Right renal cortex interstitium (tissue), 3 donors: ENCODE data around the gene FNTB. TPM values are rescaled to one million over a fixed set of nuclear protein-coding genes. Genes with fewer than 3 reads are reported as not detected.

Experiments used
- DNase-seq, 3 donors: peaks; one replicate each; pipeline ENCODE4 v3.0.0-alpha.2; 2013; ENCODE audit warnings: low read depth in 3 of 3, low spot score in 2 of 3
- polyA plus RNA-seq, 3 donors: library from polyadenylated mRNA; unstranded; fragments of 120-200 nt; gene quantifications; one replicate each; pipeline ENCODE4 v1.2.1, GENCODE V29; 2013; ENCODE audit not compliant: insufficient read length in 3 of 3

Gene FNTB
- polyA plus RNA-seq, 3 donors = 27.2 to 33.4 (median 28.4) TPM

GRCh38 chr14:64973826-64974225 is 12.9 kb upstream of the FNTB start:
- no peak for DNase-seq

DNA sequence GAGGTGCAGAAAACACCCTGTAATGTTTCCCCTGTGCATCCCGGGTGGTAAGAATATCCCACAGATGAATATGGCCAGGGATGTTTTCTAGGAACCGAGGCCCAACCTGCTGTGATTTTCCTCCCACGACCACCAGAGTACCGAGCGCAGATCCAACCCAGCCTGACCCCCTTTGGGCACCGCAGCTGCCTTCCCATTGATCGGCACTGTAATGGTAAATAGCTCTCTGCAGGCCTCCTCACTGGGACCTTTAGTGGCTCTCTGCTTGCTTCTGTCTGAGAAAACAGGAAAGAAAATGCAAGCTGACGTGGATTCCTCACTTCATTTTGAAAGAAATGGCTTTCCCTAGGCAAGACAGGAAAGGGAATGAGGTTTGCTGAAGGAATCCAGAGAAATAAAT is 12.1 kb upstream of the FNTB start:
- DNase-seq = no peak

DNA sequence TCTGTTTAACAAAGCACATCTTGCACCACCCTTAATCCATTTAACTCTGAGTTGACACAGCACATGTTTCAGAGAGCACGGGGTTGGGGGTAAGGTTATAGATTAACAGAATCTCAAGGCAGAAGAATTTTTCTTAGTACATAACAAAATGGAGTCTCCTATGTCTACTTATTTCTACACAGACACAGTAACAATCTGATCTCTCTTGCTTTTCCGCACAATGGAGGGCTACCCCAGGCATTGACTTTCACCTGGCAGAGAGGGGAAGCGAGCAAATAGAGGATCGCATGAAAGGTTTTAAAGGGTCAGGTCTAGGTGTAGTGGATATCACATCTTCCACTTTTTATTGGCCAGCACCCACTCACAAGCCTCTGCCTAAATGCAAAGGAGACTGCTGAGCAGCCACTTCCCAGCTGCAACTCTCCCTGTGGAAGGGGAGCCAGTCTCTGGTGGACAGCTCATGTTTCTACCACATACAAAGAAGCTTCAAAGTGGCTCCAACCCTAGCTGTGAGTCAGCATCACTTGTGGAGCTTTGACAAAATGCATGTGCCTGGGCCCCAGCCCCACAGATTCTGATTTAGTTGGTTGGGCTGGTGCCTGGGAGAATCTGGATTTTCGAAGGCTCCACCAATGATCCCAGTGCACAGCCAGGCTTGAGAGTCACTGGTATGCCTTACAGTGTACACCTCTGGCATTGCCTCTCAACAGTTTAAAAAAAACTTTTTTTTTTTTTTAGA is 7.2 kb upstream of the FNTB start:
- DNase-seq = no peak

GRCh38 chr14:64983439-64984310 is 3.0 kb upstream of the FNTB start:
- no peak for DNase-seq

- DNase-seq = no peak
These were observed 708 bp downstream of the FNTB start for GRCh38 chr14:64987438-64987767.

- no peak for DNase-seq
These were observed 3.6 kb downstream of the FNTB start for GRCh38 chr14:64990296-64990695.

DNA sequence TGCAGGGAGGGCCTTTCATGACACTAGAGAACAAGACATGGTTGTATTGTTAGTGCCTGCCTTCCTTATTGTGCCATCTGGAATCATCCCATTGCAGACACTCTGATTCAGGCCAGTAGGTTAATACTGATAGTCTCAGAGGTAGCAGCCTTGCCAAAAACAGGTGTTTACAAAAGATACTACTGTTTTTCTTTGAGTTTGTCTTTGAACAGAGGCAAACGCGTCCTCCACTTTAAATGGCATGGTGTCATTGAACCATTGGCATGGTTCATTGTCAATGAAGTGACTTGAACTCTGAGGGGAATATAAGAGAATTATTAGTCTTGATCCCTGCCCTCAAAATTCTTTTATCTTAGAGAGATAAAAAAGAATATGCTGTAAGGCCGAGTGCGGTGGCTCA is 4.2 kb downstream of the FNTB start:
- no peak for DNase-seq

DNA sequence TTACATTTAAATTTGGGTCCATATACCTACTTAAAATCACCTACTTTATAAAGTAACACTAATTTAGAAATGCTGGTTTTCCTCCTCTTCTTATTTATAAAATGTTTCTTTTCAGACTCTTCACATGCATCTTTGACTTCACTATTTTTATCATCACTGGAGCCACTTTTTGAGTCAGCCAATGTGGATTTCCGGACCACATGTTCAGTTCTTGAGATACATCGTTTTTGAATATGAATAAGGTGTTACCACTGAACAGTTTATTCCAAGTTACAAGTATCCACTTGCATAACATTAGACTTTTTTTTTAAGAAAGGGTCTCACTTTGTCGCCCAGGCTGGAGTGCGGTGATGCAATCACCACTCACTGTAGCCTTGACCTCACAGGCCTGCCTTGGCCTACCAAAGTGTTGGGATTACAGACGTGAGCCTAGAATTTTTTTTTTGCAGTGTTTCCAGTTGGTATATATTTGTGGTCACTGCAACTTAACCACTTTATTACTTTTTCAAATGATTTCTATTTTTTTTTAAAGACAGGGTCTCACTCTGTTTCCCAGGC is 5.7 kb downstream of the FNTB start:
- DNase-seq = no peak

DNA sequence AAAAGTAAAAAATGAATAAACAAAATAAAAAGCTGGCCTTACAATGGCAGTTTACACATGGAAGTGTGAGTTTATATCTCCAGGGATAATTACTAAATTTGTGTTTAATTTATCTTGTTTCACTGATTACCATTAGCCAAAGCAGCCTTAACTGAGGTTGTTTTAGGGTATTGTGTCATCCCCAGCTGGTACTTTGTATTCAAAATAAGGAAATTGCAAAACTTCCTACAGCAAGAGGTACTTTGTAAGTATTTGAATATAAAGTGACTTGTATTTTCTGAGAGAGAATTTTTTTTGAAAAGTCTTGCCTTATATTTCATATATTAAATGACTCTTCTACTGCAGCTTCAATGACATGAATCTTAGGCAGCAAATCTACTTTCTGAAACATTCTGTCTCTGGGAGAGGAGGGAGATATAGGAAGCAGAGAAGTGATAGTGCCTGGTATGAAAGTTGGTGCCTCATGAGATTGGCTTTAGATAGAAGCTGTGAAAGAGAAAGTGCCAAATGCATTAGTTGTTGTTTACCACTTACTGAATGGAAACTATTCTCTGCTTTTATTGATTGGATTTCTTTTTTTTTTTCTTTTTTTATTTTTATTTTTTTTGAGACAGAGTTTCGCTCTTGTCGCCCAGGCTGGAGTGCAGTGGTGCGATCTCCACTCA is 6.7 kb downstream of the FNTB start:
- no peak for DNase-seq

DNA sequence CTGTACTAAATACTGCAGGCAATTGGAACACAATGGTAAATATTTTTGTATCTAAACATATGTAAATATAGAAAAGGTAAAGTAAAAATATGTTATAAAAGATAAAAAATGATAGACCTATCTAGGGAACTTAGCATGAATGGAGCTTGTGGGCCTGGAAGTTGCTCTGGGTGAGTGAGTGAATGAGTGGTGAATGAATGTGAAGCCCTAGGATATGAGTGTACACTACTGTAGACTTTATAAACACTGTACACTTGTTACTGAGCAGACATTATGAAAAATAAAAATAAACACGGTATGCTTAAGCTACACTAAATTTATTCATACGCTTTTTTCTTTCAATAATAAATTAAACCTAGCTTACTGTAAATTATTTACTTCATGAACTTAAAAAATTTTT is 7.8 kb downstream of the FNTB start:
- DNase-seq = no peak

DNA sequence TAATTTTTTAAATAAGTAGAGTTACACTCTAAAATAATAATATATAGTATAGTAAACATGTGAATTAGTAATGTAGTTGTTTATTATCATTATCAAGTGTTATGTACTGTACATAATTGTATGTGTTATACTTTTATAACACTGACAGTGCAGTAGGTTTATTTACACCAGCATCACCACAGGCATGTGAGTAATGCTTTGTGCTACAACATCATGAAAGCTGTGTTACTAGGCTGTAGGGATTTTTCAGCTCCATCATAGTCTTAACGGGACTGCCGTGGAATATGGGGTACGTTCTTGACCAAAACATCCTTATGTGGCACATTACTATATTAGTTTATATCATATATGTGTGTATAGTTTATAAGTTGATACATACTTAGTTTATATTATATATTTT is 8.6 kb downstream of the FNTB start:
- DNase-seq = no peak

GRCh38 chr14:64997108-64997794 is 10.6 kb downstream of the FNTB start:
- no peak for DNase-seq

DNA sequence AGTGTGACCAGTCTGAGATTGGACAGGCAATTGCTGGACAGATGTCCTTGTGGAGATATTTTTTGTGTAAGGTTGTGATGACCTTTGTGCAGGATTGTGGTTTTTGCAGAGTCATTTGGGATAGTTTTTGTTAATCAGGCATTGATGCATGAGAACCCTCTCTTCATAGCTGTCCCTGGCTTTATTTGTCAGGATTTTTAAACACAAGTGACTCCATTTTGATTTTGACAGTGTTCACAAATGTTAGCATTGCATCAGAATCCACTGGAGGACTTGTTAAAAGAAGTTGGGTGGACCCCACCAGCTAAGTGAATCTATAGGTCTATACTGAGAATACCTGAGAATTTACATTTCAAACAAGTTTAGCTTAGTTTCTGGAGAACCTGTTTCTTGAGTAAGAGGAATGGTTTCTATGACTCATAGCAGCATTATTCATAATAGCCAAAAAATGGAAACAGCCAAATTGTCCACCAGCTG is 11.8 kb downstream of the FNTB start:
- DNase-seq = no peak

DNA sequence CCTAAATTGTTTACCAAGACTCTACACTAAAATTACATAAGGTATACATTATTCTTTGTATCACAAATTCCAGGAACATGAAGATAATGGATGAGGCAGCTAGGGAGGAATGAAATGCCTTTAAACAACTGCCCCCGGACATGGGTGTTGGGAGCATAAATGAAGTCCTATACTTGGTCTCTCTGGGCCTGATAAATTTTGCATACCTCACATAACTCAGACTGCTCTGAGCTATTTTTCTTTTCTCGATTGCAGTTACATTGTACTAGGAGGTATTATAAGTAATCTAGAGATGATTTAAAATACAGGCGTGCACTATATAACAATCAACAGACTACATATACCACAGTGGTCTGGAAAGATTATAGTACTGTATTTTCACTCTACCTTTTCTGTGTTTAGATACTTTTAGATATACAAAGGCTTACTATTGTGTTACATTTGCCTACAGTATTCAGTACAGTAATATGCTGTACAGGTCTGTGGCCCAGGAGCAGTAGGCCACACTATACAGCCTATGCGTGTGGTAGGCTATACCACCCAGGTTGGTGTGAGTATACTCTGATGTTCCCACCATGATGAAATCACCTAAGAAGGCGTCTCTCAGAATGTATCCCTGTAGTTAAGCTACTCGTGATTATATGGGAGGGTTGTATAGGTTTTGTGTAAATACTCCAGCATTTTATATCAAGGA is 14.3 kb downstream of the FNTB start:
- no peak for DNase-seq

- no peak for DNase-seq
These were observed 15.0 kb downstream of the FNTB start for GRCh38 chr14:65001723-65002122.

- no peak for DNase-seq
These were observed 16.0 kb downstream of the FNTB start for GRCh38 chr14:65002586-65003210.

DNA sequence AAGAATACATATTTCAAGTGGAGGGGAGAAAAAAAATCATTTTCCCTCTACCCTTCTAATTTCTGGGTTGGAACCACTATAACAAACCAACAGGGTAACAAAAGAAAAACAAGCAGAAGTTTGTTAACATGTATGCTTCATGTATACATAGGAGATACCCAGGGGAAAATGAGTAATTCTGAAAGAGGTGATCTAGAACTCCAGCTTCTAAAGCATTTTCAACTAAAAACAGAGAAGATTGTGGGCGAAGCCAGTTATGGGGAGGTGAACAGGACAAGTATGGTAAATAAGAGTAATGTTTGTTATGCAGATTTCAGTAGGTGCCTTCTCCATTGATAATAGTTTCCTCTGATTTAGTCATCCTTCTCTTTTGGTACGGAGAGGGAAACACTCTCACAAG is 16.7 kb downstream of the FNTB start:
- no peak for DNase-seq

DNA sequence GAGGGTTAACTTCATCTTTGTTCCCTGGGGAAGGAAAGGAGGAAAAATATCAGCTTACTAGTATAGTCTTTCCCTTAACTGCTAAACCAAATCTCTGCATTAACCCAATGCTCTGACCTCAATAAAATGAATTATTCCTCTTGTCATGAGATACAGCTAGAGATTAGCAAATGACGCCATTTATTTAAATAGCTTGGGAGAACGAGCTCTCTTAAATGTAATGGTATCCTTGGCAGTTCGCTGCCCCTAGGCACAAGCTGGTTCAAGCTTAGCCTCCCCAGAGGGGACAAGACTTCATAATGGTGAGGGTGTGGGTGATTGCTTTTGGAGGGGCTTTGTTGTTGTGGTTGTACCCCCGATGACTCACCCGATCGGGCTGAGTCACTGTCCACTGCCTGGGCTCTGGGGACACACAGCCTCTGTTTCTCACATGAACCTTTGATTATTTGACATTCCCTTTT is 19.6 kb downstream of the FNTB start:
- no peak for DNase-seq

GRCh38 chr14:65007202-65007601 is 20.5 kb downstream of the FNTB start:
- no peak for DNase-seq
